ENCODE data around the gene RUVBL2. TPM values are rescaled to one million over a fixed set of nuclear protein-coding genes. Genes with fewer than 3 reads are reported as not detected.

Gene RUVBL2
- total RNA-seq, 1 donor from 2014 or later, result 175 TPM

- Mint-ChIP-seq H3K9me3 (no peaks in the 10 kb centered on the region), H3K36me3 (ENCODE audit: low read depth) (peaks cover 26% of the 10 kb centered on the region), H3K27me3 (ENCODE audit: insufficient read depth) (no peaks in the 10 kb centered on the region), H3K4me1 (ENCODE audit: low read depth) (peaks cover 59% of the 10 kb centered on the region), H3K4me3 (peak overlapping the region; percentile 95), H3K27ac (peak overlapping the region; percentile 96)
- DNase-seq (ENCODE audit: low spot score), result no peak
- intact Hi-C loops (cut with micrococcal nuclease), result loop anchor here (5.0 to 10.0 kb wide), 2 partner anchors 242 to 319 kb away; partner anchors contain the start of gene CA11
These were observed 26.9 kb upstream of the RUVBL2 start for GRCh38 chr19:48966541-48967345.

- Mint-ChIP-seq H3K36me3 (ENCODE audit: low read depth) (peaks cover 26% of the 10 kb centered on the region), H3K27me3 (ENCODE audit: insufficient read depth) (no peaks in the 10 kb centered on the region), H3K9me3 (no peaks in the 10 kb centered on the region), H3K4me3 (peak overlapping the region; percentile 95), H3K27ac (no peak overlapping the region), H3K4me1 (ENCODE audit: low read depth) (peaks cover 52% of the 10 kb centered on the region)
- DNase-seq (ENCODE audit: low spot score), result no peak
- intact Hi-C loops (cut with micrococcal nuclease), result loop anchor here (5.0 to 10.0 kb wide), 2 partner anchors 243 to 320 kb away; partner anchors contain the start of gene CA11
These were observed 26.1 kb upstream of the RUVBL2 start for GRCh38 chr19:48967346-48968178.

- intact Hi-C loops (cut with micrococcal nuclease), result loop anchor here (5.0 to 10.0 kb wide), 2 partner anchors 243 to 321 kb away; partner anchors contain the start of gene CA11
- Mint-ChIP-seq H3K4me1 (ENCODE audit: low read depth) (peaks cover 45% of the 10 kb centered on the region), H3K9me3 (no peaks in the 10 kb centered on the region), H3K4me3 (peak overlapping the region; percentile 28), H3K36me3 (ENCODE audit: low read depth) (peaks cover 30% of the 10 kb centered on the region), H3K27me3 (ENCODE audit: insufficient read depth) (no peaks in the 10 kb centered on the region), H3K27ac (peak overlapping the region; percentile 18)
- no peak for DNase-seq (ENCODE audit: low spot score)
These were observed 25.5 kb upstream of the RUVBL2 start for GRCh38 chr19:48968179-48968661.

GRCh38 chr19:48968813-48969218 lies 24.9 kb upstream of the RUVBL2 start:
- intact Hi-C loops (cut with micrococcal nuclease), result loop anchor here (5.0 to 10.0 kb wide), 2 partner anchors 244 to 322 kb away; partner anchors contain the start of gene CA11
- no peaks in the 10 kb centered on the region for H3K27me3 Mint-ChIP-seq (ENCODE audit: insufficient read depth)
- no peaks in the 10 kb centered on the region for H3K9me3 Mint-ChIP-seq
- H3K4me1 Mint-ChIP-seq (ENCODE audit: low read depth), result peaks cover 39% of the 10 kb centered on the region
- no peak overlapping the region for H3K4me3 Mint-ChIP-seq
- no peak for DNase-seq (ENCODE audit: low spot score)
- H3K36me3 Mint-ChIP-seq (ENCODE audit: low read depth), result peaks cover 30% of the 10 kb centered on the region
- no peak overlapping the region for H3K27ac Mint-ChIP-seq

GRCh38 chr19:48969276-48970138 lies 24.2 kb upstream of the RUVBL2 start:
- Mint-ChIP-seq H3K27ac (no peak overlapping the region), H3K27me3 (ENCODE audit: insufficient read depth) (no peaks in the 10 kb centered on the region), H3K36me3 (ENCODE audit: low read depth) (peaks cover 30% of the 10 kb centered on the region), H3K4me3 (no peak overlapping the region), H3K4me1 (ENCODE audit: low read depth) (peaks cover 32% of the 10 kb centered on the region), H3K9me3 (no peaks in the 10 kb centered on the region)
- intact Hi-C loops (cut with micrococcal nuclease), result loop anchor here (2.0 to 10.0 kb wide), 3 partner anchors 135 to 322 kb away; partner anchors contain the start of gene CA11
- DNase-seq (ENCODE audit: low spot score), result no peak

- no peak overlapping the region for H3K4me3 Mint-ChIP-seq
- H3K9me3 Mint-ChIP-seq, result no peaks in the 10 kb centered on the region
- H3K27ac Mint-ChIP-seq, result no peak overlapping the region
- peaks cover 29% of the 10 kb centered on the region for H3K4me1 Mint-ChIP-seq (ENCODE audit: low read depth)
- intact Hi-C loops (cut with micrococcal nuclease), result loop anchor here (2.0 kb wide), 1 partner anchor 135 kb away; no protein-coding TSS in a partner anchor
- H3K27me3 Mint-ChIP-seq (ENCODE audit: insufficient read depth), result no peaks in the 10 kb centered on the region
- H3K36me3 Mint-ChIP-seq (ENCODE audit: low read depth), result peaks cover 30% of the 10 kb centered on the region
- DNase-seq (ENCODE audit: low spot score), result no peak
These were observed 23.4 kb upstream of the RUVBL2 start for GRCh38 chr19:48970139-48970766.

GRCh38 chr19:48970923-48971395 lies 22.7 kb upstream of the RUVBL2 start:
- intact Hi-C loops (cut with micrococcal nuclease), result loop anchor here (1.0 to 2.0 kb wide), 4 partner anchors 129 to 183 kb away; no protein-coding TSS in a partner anchor
- Mint-ChIP-seq H3K27ac (peak overlapping the region; percentile 41), H3K9me3 (no peaks in the 10 kb centered on the region), H3K36me3 (ENCODE audit: low read depth) (peaks cover 30% of the 10 kb centered on the region), H3K27me3 (ENCODE audit: insufficient read depth) (no peaks in the 10 kb centered on the region), H3K4me3 (no peak overlapping the region), H3K4me1 (ENCODE audit: low read depth) (peaks cover 25% of the 10 kb centered on the region)
- peak; percentile 72 for DNase-seq (ENCODE audit: low spot score)

GRCh38 chr19:48975947-48976847 lies 17.5 kb upstream of the RUVBL2 start:
- no peaks in the 10 kb centered on the region for H3K27me3 Mint-ChIP-seq (ENCODE audit: insufficient read depth)
- no peak overlapping the region for H3K4me3 Mint-ChIP-seq
- intact Hi-C loops (cut with micrococcal nuclease), result no loop called here
- no peak for DNase-seq (ENCODE audit: low spot score)
- H3K4me1 Mint-ChIP-seq (ENCODE audit: low read depth), result peaks cover 11% of the 10 kb centered on the region
- no peak overlapping the region for H3K27ac Mint-ChIP-seq
- H3K9me3 Mint-ChIP-seq, result no peaks in the 10 kb centered on the region
- H3K36me3 Mint-ChIP-seq (ENCODE audit: low read depth), result peaks cover 23% of the 10 kb centered on the region

GRCh38 chr19:48977061-48977460 lies 16.6 kb upstream of the RUVBL2 start:
- intact Hi-C loops (cut with micrococcal nuclease), result no loop called here
- Mint-ChIP-seq H3K4me3 (no peak overlapping the region), H3K9me3 (no peaks in the 10 kb centered on the region), H3K27ac (no peak overlapping the region), H3K27me3 (ENCODE audit: insufficient read depth) (no peaks in the 10 kb centered on the region), H3K36me3 (ENCODE audit: low read depth) (peaks cover 28% of the 10 kb centered on the region), H3K4me1 (ENCODE audit: low read depth) (peaks cover 9% of the 10 kb centered on the region)
- DNase-seq (ENCODE audit: low spot score), result no peak

GRCh38 chr19:48982280-48982679 lies 11.4 kb upstream of the RUVBL2 start:
- DNase-seq (ENCODE audit: low spot score), result no peak
- H3K4me1 Mint-ChIP-seq (ENCODE audit: low read depth), result peaks cover 4% of the 10 kb centered on the region
- H3K27ac Mint-ChIP-seq, result no peak overlapping the region
- peaks cover 26% of the 10 kb centered on the region for H3K36me3 Mint-ChIP-seq (ENCODE audit: low read depth)
- H3K4me3 Mint-ChIP-seq, result no peak overlapping the region
- H3K9me3 Mint-ChIP-seq, result no peaks in the 10 kb centered on the region
- intact Hi-C loops (cut with micrococcal nuclease), result no loop called here
- H3K27me3 Mint-ChIP-seq (ENCODE audit: insufficient read depth), result no peaks in the 10 kb centered on the region

- Mint-ChIP-seq H3K27ac (no peak overlapping the region), H3K36me3 (ENCODE audit: low read depth) (peaks cover 34% of the 10 kb centered on the region), H3K4me3 (no peak overlapping the region), H3K27me3 (ENCODE audit: insufficient read depth) (no peaks in the 10 kb centered on the region), H3K4me1 (ENCODE audit: low read depth) (peaks cover 17% of the 10 kb centered on the region), H3K9me3 (no peaks in the 10 kb centered on the region)
- intact Hi-C loops (cut with micrococcal nuclease), result no loop called here
- no peak for DNase-seq (ENCODE audit: low spot score)
These were observed 8.0 kb upstream of the RUVBL2 start for GRCh38 chr19:48985711-48986110.

All from activated T-helper 1 cell treated with anti-CD3 and anti-CD28 coated beads, Interleukin-12 subunit alpha, Interleukin-12 subunit beta, Interleukin-2, Interleukin-4 antibody, amounts not matched to agents 30 ng/mL and 10 ng/mL and 1 ng/mL, durations not matched to agents 14 hours and 24 hours and 36 hours (primary cell).